HT-29 (cell line): ENCODE measurements around the gene IP6K3. TPM values are rescaled to one million over a fixed set of nuclear protein-coding genes. Genes with fewer than 3 reads are reported as not detected.

Experiments used
- DNase-seq: peaks from one replicate; pipeline ENCODE4 v3.0.0-alpha.2; 2015; ENCODE audit warnings: low spot score
- total RNA-seq: library from RNA; depleted of rRNA; stranded (reverse); fragments of >200 nt; shearing (Covaris generic); gene quantifications from 2 replicates; pipeline ENCODE4 v1.2.3, GENCODE V29; 2014

The IP6K3 gene
- total RNA-seq, 1 experiment from 2014 or later, result not detected

GRCh38 chr6:33759887-33760629 lies 13.4 kb upstream of the IP6K3 start:
- DNase-seq, result no peak

DNA sequence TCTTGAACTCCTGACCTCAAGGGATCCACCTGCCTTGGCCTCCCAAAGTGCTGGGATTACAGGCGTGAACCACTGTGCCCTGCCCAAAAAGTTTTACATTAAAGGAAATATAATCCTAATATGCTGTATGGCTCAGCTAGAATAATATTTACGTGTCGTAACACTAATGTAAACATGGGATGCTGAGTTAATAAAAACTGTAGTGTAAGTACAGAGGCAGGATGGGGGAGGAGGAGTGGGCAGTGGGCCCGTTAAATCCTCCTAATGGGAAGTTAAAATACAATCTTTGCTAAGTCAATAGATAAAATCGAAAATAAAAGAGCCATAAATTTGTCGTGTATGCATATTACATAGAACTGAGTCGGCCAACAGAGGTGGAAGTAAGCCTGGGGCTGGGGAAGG lies 12.1 kb upstream of the IP6K3 start:
- DNase-seq, result no peak

- DNase-seq, result no peak
Measured at GRCh38 chr6:33757906-33758305, 11.2 kb upstream of the IP6K3 start.

- no peak for DNase-seq
Measured at GRCh38 chr6:33757113-33757512, 10.4 kb upstream of the IP6K3 start.

GRCh38 chr6:33756211-33756954 lies 9.7 kb upstream of the IP6K3 start:
- no peak for DNase-seq

- no peak for DNase-seq
Measured at GRCh38 chr6:33755070-33755869, 8.6 kb upstream of the IP6K3 start.

GRCh38 chr6:33754222-33754621 lies 7.5 kb upstream of the IP6K3 start:
- DNase-seq, result no peak

DNA sequence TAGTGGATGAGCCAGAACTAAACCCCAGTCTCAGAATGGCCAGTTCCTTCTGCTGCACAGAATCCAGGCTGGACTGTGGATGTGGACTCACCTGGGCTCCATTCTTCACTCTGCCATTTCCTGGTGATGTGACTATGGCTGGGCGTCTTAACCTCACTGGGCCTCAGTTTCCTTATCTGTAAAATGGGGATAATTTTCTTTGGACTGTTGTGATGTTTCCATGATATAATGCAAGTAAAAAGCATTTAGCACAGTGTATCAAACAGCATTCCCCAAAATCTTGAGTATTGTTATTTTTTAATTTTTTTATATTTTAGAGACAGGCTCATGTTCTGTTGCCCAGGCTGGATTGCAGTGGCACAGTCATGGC lies 5.9 kb upstream of the IP6K3 start:
- DNase-seq, result no peak

DNA sequence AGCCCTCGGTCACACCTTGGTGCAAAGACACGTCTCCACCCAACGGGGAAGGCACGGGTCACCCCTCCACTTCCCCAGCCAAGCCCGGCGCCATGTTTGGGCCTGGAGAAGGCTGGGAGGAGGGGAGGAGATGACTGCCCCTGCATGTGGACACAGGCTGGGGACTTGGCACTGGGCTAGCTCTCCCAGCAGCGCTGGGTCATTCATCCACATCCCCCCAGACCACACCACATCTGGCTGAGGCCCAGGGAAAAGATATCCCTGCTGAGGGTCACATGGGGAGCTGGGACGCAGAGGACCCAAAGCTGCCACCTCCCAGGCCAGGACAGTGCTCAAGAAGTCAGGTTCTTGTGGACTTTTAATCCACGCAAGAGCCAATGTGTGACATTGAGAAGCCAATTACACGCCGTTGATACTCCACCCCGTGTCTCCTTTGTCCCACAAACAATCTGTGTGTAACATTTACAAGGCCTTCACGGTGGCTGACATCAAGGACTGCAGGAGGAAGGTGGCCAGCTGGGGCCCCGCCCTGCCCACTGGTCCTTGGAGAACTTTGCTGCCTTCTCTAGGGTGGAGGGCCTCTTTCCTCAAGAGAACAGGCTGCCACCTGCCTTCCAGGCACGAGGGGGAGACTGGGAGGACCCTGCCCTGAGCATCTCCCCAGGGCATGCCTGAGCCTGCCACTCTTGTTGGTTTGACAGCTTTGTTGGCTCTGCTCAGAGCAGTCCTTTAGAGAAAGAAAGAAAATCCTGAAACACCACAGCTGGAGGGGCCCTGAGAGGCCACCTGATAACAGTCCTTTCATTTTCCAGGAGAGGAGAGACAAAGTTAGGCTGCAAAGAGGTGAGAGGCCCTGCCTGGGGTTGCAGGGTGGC lies 5.3 kb upstream of the IP6K3 start:
- DNase-seq, result no peak

- no peak for DNase-seq
Measured at GRCh38 chr6:33750244-33750991, 3.7 kb upstream of the IP6K3 start.

DNA sequence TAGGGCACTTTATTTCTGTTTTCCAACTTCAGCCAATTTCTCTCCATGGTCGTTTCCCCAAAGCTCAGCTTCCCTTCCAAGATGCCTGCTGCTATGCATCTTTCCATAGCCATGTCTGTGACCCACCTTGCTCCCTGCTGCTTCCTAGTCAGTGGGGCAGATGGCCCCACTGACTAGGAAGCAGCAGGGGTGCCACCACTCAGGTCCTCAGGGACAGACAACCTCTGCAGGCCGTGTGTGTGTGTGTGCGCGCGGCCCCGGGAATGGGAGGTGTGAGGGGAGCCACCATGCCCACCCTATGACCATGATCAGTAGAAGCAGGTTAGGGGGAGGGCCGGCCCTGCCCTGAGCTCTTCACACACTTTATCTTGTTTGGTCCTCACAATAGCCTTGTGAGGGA lies 2.7 kb upstream of the IP6K3 start:
- DNase-seq, result no peak

GRCh38 chr6:33748841-33749240 lies 2.1 kb upstream of the IP6K3 start:
- DNase-seq, result no peak

GRCh38 chr6:33747823-33748222 lies 1.1 kb upstream of the IP6K3 start:
- no peak for DNase-seq

GRCh38 chr6:33746036-33746600 lies 587 bp downstream of the IP6K3 start:
- no peak for DNase-seq

- no peak for DNase-seq
Measured at GRCh38 chr6:33745548-33745947, 1.2 kb downstream of the IP6K3 start.

DNA sequence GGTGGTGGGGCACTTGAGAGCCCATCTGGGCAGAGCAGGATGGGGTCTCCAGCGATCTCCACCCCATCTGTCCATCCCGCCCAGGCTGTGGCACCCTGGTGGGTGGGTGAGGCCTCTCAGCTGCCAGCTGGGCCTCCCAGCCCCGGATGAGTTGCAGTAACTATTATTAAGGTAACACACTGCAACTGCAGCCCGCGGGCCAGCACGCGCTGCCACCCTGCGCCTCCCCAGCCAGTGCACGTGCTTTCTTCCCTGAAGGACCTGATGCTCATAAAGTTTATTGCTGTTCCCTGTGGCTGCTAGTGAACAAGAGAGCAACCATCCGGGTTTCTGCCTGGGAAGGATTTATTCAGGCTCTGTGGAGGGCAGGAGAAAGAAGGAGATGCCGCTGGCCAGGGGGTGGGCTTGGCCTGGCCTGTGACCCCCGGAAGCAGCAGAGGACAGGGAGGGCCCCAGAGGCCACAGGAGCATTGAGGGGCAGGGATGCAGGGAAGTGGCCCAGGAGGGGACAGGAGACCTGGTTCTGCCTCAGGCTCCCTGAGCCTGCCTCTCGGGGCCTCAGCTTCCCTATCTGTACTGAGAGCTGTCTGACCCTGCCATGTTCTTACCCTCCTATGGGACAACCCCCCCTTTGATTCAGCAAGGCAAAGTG lies 1.7 kb downstream of the IP6K3 start:
- DNase-seq, result no peak

DNA sequence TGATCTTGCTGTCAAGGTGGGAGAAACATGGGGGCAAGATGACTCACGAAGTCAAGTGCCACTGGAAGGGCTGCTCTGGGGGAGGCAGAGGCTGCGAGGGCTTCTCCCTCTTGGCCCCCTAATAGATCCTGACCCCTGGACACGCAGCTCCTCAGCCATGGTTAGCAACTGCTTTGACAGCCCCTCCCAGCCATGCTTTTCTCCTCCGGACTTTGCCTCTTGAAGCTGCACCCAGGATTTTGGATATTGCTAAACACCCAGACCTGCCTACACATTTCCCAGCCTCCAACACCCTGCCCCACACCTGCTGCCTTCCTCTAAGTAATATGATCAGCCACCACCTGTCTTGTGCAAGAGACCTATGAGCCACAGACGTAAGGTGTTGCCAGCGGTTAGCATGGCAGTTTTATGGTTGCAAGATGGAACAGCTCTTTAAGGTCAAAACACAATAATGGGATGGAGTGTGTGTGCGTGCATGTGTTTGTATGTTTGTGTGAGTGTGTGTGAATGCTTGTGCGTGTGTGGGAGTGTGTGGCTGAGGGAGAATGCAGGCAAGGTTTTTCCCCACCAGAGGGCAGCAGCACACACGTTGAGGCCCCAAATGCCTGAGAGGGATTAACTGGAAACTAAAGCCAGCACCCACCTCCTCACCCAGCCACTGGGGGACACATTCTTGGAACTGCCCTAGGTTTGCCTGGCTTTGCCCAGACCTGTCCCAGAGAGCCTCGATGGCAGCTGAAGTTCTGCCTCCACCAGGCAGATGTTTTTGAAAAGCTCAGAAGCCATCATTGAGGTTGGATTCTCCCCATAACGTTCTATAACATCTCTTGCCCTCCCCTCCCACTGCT lies 2.5 kb downstream of the IP6K3 start:
- peak; percentile 77 for DNase-seq

- DNase-seq, result no peak
Measured at GRCh38 chr6:33742837-33743236, 3.9 kb downstream of the IP6K3 start.

GRCh38 chr6:33742092-33742491 lies 4.6 kb downstream of the IP6K3 start:
- no peak for DNase-seq
